ENCODE measurements around the gene ANKRD33B.

- TF ChIP-seq SNIP1 (IDR thresholded peaks at IDR 0.05; ENCODE audit: low read depth) (no peak), ZSCAN32 (CRISPR knock-in tag; IDR thresholded peaks at IDR 0.05) (no peak), ZFP36 (IDR thresholded peaks at IDR 0.05; ENCODE audit: low read depth, low read length, partially characterized antibody) (no peak), RFX5 (IDR thresholded peaks at IDR 0.05; ENCODE audit: low read depth, low read length) (no peak), POLR2A (conservative IDR thresholded peaks at IDR 0.05) (no peak), GABPB2 (CRISPR knock-in tag; conservative IDR thresholded peaks at IDR 0.05) (no peak), TCF7L2 (IDR thresholded peaks at IDR 0.05; ENCODE audit: low read depth, low read length) (no peak), ZNF707 (CRISPR knock-in tag; conservative IDR thresholded peaks at IDR 0.05) (no peak), ELF1 (tag; IDR thresholded peaks at IDR 0.05) (no peak)
Observed at GRCh38 chr5:10636363-10637142, 72.7 kb downstream of the ANKRD33B start.

Measured in K562 (cell line).